ENCODE results near the gene TOMM22. TPM values are rescaled to one million over a fixed set of nuclear protein-coding genes. Genes with fewer than 3 reads are reported as not detected.

The TOMM22 gene
- total RNA-seq, 1 donor from 2014 or later = 105 TPM

GRCh38 chr22:38700789-38701628 is 19.3 kb downstream of the TOMM22 start, which contains the start of gene JOSD1:
TSS of gene JOSD1 (minus strand) at chr22:38700943. CDS start at chr22:38699987, 956 bp downstream.
- peaks cover 2% of the 10 kb centered on the region for H3K27me3 Mint-ChIP-seq (ENCODE audit: low read depth)
- DNase-seq (ENCODE audit: low read depth, low spot score) = peak; percentile 93
- peaks cover 2% of the 10 kb centered on the region for H3K36me3 Mint-ChIP-seq (ENCODE audit: low read depth)
- no peak for TF ChIP-seq CTCF (conservative IDR thresholded peaks at IDR 0.05)
- H3K4me3 Mint-ChIP-seq = peak within 1 kb of the TSS; percentile 95
- H3K4me1 Mint-ChIP-seq = peaks cover 63% of the 10 kb centered on the region
- no peaks in the 10 kb centered on the region for H3K9me3 Mint-ChIP-seq
- H3K27ac Mint-ChIP-seq (ENCODE audit: unreplicated experiment) = peak within 1 kb of the TSS; percentile 94

- H3K27me3 Mint-ChIP-seq (ENCODE audit: low read depth) = peaks cover 2% of the 10 kb centered on the region
- H3K36me3 Mint-ChIP-seq (ENCODE audit: low read depth) = peaks cover 2% of the 10 kb centered on the region
- TF ChIP-seq CTCF (conservative IDR thresholded peaks at IDR 0.05) = no peak
- H3K27ac Mint-ChIP-seq (ENCODE audit: unreplicated experiment) = peak overlapping the region; percentile 36
- DNase-seq (ENCODE audit: low read depth, low spot score) = no peak
- H3K4me3 Mint-ChIP-seq = peak overlapping the region; percentile 92
- H3K9me3 Mint-ChIP-seq = no peaks in the 10 kb centered on the region
- H3K4me1 Mint-ChIP-seq = peaks cover 53% of the 10 kb centered on the region
These were observed 23.0 kb downstream of the TOMM22 start for GRCh38 chr22:38704654-38705234.

- Mint-ChIP-seq H3K4me3 (peak within 1 kb of the TSS; percentile 92), H3K36me3 (ENCODE audit: low read depth) (peaks cover 2% of the 10 kb centered on the region), H3K4me1 (peaks cover 46% of the 10 kb centered on the region), H3K27me3 (ENCODE audit: low read depth) (peaks cover 2% of the 10 kb centered on the region), H3K9me3 (no peaks in the 10 kb centered on the region), H3K27ac (ENCODE audit: unreplicated experiment) (peak within 1 kb of the TSS; percentile 36)
- DNase-seq (ENCODE audit: low read depth, low spot score) = peak; percentile 98
- no peak for TF ChIP-seq CTCF (conservative IDR thresholded peaks at IDR 0.05)
These were observed 23.7 kb downstream of the TOMM22 start, which contains the start of gene GTPBP1 for GRCh38 chr22:38705235-38706100. TSS of gene GTPBP1 (plus strand) at chr22:38705944. CDS start at chr22:38705956, 12 bp downstream.

- peak; percentile 5 for DNase-seq (ENCODE audit: low read depth, low spot score)
- H3K27ac Mint-ChIP-seq (ENCODE audit: unreplicated experiment) = no peak overlapping the region
- H3K9me3 Mint-ChIP-seq = no peaks in the 10 kb centered on the region
- peaks cover 2% of the 10 kb centered on the region for H3K27me3 Mint-ChIP-seq (ENCODE audit: low read depth)
- peaks cover 52% of the 10 kb centered on the region for H3K4me1 Mint-ChIP-seq
- peaks cover 5% of the 10 kb centered on the region for H3K36me3 Mint-ChIP-seq (ENCODE audit: low read depth)
- H3K4me3 Mint-ChIP-seq = peak overlapping the region; percentile 92
- TF ChIP-seq CTCF (conservative IDR thresholded peaks at IDR 0.05) = no peak
These were observed 24.5 kb downstream of the TOMM22 start for GRCh38 chr22:38706101-38706900.

GRCh38 chr22:38706901-38707195 is 25.1 kb downstream of the TOMM22 start:
- Mint-ChIP-seq H3K27ac (ENCODE audit: unreplicated experiment) (no peak overlapping the region), H3K4me3 (peak overlapping the region; percentile 91), H3K9me3 (no peaks in the 10 kb centered on the region), H3K27me3 (ENCODE audit: low read depth) (no peaks in the 10 kb centered on the region), H3K4me1 (peaks cover 48% of the 10 kb centered on the region), H3K36me3 (ENCODE audit: low read depth) (peaks cover 5% of the 10 kb centered on the region)
- no peak for TF ChIP-seq CTCF (conservative IDR thresholded peaks at IDR 0.05)
- DNase-seq (ENCODE audit: low read depth, low spot score) = no peak

All from neural crest cell (in vitro differentiated cells).